SIG-M5 treated with dmso at 0.1 percent for 504 hours (cell line): ENCODE data around the gene HOXA10.

Experiments
- DNase-seq: peaks from one replicate; lab custom pipeline; 2025; ENCODE audit not compliant: unreplicated experiment; lab: John Stamatoyannopoulos, UW

HOXA10 gene

DNA sequence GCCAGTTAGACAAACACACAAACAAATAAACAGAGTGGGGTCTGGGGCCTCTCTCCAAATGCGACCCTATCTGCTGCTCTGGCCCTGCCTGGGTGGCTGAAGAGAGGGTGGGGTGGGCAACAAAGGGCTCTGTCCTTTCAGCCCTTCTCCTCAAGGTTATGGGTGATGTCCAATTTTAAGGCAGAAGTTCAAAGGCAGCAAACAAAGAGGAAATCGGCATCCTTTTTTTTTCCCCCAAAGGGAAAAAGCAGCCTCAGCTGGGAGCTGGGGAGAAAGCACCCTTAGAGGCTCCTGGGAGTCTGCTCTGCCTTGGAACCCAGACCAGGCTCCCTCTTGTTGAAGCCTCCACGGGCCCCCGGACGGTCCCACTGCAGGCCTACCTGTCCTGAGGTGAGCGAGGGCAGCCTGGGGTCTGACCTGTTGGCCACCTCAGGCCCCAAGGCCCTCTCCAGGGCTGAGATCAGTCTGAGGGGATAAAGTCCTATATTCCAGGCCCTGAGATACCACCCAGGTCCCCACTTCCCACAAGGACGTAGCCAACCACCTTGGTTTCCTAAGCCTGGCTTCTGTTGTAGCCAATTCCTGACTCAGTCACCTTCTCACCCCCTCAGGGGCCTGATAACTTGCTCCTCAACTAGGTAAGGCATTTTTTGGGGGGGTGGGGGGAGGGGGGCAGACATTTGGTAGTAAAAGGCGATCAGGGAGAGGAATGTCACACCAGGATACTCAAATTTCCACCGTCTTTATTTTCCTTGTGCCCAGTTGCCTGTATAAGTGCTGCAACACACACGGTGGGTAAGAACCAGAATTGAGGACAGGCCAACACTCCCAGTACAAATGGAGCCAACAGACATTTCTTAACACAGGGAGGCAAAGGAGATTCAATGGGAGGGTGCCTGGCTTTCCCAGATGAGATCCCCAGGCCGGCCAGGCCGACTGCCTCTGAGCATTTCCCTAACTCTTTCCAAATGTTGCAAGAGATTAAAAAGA is 6.6 kb upstream of the HOXA10 start:
- DNase-seq, result no peak

GRCh38 chr7:27179503-27180430 is 5.6 kb upstream of the HOXA10 start:
- no peak for DNase-seq

GRCh38 chr7:27179030-27179429 is 4.9 kb upstream of the HOXA10 start:
- DNase-seq, result no peak

DNA sequence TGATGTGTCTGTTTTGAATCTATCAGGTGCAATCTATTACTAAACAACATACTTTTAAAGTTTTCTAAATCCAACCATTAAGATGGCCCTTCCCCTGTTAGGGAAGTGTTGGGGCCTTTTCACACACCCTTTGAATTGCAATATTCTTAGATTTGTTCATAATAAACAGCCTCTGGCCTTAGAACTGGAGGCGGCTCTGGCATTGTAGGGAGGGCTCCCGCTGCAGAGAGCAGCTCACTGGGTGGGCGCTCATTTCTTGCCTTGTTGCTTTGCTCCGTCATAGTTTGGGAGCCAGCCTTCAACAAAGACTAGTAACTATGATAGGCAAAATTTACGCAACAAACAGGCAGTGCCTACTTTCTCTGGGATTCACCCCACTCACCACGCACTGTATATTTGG is 4.2 kb upstream of the HOXA10 start:
- DNase-seq, result no peak

DNA sequence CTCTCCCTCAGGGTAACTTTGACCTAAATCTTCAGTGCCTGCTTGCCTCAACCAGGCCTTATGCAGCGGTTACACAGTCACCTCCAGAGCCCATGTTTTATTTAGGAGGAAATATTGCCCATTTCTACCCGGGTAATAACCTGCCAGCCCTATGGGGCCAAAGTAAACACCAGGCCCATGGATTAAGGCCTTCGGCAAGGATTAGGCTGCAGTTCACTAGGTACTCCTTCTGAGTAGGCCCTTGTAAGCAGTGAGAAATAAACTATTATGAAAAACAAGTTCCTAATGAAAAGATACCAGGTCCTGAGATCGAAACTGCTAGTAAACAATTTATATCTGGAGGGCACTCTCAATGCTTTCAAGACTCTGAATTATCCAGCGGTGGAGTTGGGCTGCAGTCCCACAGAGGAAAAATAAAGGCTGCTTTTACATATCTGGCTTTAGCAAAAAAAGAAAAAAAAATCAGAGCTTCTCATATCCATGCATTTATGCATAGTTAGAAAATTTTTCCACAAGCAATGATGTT is 3.7 kb upstream of the HOXA10 start:
- no peak for DNase-seq

DNA sequence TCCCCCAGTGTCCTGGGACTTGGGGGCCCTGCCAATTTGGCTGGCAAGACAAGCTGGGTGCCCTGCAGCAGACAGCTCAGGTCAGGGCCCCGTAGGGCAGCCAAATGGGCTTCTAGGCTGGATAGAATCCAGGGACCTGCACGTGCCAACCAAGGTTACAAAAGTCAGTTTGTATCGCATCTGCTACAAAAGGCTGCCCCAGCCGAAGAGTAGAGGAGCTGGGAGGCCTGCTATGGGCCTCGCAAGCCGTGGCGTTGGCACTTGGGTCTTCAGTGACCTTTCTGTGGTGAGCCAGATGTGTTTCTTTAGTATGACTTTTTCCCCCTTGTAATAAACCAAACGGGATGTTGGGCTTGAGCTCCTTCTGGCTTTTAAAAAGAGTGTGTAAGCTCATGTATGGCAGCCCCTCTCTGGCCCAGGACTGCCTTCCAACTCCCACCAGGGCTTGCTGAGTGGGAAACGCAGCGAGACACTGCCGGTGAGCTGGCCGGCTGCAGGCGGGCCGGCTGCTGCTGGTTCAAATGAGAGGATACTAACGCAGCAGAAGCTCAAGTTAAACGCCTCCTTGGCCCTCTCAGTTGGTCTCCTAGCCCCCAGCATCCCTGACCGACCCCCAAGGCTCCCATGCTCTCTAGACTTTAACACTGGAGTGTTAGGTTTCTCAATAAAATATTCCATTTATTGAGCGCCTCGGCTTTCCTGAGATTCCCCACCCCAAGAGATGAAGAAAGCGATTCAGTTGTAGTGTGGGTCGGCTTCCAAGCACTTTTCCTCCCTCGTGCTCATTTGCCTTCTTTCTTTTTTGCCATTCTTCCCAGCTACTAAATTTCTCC is 3.1 kb upstream of the HOXA10 start:
- DNase-seq, result no peak

GRCh38 chr7:27176524-27176845 is 2.4 kb upstream of the HOXA10 start:
- no peak for DNase-seq

DNA sequence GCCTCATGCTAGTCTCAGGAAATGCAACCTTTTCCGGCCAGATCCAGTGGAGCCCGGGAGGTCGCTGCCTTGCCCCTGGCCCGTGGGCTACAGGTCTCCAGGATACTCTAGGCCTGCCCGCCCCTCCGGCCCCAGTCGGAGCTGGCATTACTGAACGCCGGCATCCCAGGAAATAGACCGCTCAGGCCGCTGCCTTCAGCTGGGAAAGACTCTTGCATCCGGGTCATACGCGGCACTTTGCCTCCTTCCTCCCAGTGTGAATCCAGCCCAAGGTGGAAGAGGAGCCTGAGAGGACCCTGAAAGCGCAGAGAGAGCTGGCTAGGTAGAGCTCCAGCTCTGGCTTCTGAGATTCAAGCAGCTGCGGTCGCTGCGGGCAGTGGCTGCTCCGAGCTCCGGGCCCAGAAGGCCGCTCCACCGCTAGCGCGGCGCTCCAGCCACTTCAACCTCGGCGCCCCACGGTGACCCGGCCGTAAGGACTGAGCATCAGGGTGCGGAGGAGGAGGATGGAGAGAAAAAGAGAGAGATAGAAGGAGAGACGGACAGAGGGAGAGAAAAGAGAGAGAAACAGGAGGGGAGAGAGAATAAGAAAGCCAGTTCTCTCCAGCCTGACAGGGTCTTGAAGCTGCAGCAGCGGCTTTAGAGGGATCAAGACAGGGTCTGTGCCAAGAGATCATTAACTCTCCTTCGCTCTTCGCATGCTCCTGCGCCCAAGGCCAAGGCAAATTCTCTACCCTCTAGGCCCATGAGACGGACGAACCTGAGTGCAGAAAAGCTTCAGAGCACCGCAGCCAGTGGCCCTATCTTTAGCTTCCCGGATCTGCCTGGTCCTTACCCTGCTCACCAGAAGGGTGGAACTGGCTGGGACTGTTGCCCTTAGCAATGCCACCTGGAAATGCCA is 1.8 kb upstream of the HOXA10 start:
- no peak for DNase-seq

GRCh38 chr7:27174874-27175625 is 930 bp upstream of the HOXA10 start:
- DNase-seq, result no peak

DNA sequence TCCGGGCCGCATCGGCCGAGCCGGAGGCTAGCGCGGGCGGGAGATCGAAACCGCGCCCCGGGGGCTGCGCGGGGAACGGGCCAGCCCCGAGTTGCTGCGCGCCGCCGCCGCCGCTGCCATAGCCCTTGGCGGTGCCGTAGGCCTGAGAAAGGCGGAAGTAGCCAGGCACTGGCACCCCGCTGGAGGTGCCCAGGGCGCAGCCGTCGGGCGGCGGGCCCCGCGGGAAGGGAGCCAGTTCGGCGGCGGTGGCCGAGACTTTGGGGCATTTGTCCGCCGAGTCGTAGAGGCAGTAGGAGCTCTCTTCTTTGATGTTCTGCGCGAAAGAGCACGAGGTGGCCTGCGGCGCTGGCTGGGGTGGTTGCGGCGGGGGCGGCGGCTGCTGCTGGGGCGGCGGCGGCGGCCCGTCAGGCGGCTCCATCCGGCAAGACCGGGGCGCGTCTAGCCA is 587 bp downstream of the HOXA10 start:
- no peak for DNase-seq

DNA sequence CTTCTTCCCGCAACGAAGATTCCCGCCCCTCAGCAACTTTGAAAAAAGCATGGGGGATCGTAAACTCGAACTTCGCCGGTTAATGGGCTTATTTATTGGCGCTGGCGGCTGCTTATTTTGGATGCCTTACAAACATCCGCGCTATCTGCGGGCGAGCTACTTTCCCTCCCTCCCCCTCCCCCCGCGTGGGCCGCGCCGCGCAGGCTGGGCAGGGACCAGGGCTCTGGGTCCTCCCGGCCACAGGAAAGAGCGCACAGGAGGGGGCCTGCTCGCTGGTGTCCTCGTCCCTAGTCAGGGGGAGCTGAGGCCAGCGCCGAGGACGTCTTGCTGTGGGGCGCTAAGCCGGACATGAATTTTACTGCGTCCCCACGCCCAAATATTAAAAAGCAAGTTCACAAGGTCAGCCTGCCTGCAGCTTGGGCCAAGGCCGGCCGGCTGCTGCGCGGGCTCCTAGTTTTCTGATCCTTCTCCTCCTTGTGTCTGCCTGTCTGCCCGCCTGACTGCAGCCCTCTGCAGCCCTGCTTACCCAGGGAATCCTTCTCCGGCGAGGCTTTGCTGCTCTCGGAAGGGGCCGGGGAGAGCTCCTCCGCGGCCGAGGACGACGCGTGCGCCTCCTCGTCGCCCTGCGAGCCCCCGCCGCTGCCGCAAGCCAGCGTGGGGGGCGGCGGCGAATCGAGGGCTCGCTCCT is 1.2 kb downstream of the HOXA10 start:
- DNase-seq, result no peak

DNA sequence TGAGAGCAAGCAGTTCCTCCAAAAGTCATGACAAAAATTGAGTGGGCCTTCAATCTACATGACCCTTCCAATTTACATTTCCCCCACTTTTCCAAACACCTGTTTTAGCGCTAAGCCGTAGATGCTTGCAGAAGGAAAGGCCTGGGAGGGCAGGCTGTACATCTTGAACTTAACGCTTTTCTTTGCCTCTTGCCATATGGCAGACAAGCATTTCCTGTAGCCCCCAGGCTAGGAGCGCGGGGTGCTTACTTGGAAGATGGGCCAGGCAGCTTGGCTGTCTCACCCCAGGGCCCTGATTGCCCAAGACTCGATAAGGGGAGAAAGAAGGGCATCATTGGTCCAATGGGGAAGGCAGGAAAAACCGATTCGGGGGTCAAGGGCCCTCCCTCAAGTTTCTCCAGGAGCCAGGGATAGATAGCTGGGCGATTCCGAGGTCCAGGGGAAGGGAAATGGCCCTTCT is 1.8 kb downstream of the HOXA10 start:
- DNase-seq, result no peak

GRCh38 chr7:27171637-27172314 is 2.3 kb downstream of the HOXA10 start:
- DNase-seq, result no peak

GRCh38 chr7:27171325-27171636 is 2.8 kb downstream of the HOXA10 start:
- DNase-seq, result no peak

GRCh38 chr7:27170426-27171324 is 3.4 kb downstream of the HOXA10 start:
- no peak for DNase-seq

- no peak for DNase-seq
These were observed 4.3 kb downstream of the HOXA10 start for GRCh38 chr7:27169658-27170425.
